Mesodermal cell (in vitro differentiated cells): Measurements from ENCODE around the gene PTBP3.
"Not testable (repeated sequence)": the region's sequence is repeated elsewhere in the genome, so short reads cannot be mapped to it uniquely, and the experiment has no call there.

Source experiments
- H3K27ac ChIP-seq: 2 replicates; pipeline ENCODE4 v1.7.0; 2013; ENCODE audit warnings: mild to moderate bottlenecking, low read depth, low read length, moderate library complexity; ENCODE audit not compliant: severe bottlenecking
- H3K36me3 ChIP-seq: 2 replicates; pipeline ENCODE4 v1.7.1; 2013; ENCODE audit warnings: mild to moderate bottlenecking, low read length, moderate library complexity; ENCODE audit not compliant: control insufficient read depth, insufficient read depth
- H3K4me1 ChIP-seq: one replicate; pipeline ENCODE4 v1.7.1; 2013; ENCODE audit warnings: mild to moderate bottlenecking, low read length; ENCODE audit not compliant: insufficient read depth, control insufficient read depth, poor library complexity, severe bottlenecking
- H3K4me3 ChIP-seq: 2 replicates; pipeline ENCODE4 v1.7.0; 2013; ENCODE audit warnings: low read length, control low read depth, mild to moderate bottlenecking; ENCODE audit not compliant: insufficient read depth, poor library complexity, severe bottlenecking; ENCODE audit errors: extremely low read depth
- H3K9me3 ChIP-seq: 2 replicates; pipeline ENCODE4 v1.7.1; 2013; ENCODE audit warnings: mild to moderate bottlenecking, low read length, moderate library complexity; ENCODE audit not compliant: control insufficient read depth
- WGBS, 2 experiments: methylation state at CpG; one replicate each; pipeline ENCODE4 v1.1.5; 2013; ENCODE audit warnings: missing lambda C conversion rate in 2 of 2; ENCODE audit not compliant: insufficient coverage in 2 of 2; 5-methylcytosine and 5-hydroxymethylcytosine counted together

PTBP3 gene

DNA sequence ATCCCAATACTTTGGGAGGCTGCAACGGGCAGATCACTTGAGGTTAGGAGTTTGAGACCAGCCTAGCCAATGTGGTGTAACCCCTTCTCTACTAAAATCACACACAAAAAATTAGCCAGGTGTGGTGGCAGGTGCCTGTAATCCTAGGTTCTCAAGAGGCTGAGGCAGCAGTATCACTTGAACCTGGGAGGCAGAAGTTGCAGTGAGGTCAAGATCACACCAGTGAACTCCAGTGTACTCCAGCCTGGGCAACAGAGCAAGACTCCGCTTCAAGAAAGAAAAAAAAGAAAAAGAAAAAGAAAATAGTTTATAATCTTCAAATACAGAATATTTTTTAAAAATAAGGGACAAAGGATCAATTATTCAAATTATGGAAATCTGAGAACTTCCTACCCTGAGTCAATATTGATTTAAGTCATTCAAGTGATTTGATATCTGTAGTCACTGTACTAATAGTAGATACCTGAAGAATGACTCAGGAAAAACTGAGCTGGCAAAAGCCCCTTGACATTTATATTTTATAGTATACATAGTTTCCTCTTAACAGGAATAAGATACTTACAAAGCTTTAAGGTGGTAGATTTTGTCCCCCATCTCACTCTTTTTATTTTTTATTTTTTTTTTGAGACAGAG, 61.8 kb downstream of the PTBP3 start:
- H3K4me1 ChIP-seq: no peaks in the 10 kb centered on the region
- 100% methylated on average over 1 of the region's 2 CpGs; no CpG with 5 or more reads in 1 of the 2 experiments for WGBS, 2 experiments
- H3K9me3 ChIP-seq: no peaks in the 10 kb centered on the region
- no peak overlapping the region for H3K27ac ChIP-seq
- H3K4me3 ChIP-seq: no peak overlapping the region
- H3K36me3 ChIP-seq: peaks cover 28% of the 10 kb centered on the region

DNA sequence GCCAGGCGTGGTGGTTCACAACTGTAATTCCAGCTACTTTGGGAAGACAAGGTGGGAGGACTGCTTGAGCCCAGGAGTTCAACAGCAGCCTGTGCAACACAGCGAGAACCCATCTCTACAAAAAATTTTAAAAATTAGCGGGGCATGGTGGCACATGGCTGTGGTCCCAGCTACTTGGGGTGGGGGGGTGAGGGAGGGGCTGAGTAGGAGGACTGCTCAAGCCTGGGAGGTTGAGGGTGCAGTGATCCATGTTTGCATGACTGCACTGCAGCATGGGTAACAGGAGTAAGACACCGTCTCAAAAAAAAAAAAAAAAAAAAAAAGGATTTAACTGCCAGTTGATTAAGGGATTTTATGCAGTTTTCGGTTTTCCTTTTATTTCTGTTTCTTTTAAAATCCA, 65.0 kb downstream of the PTBP3 start:
- WGBS, 2 experiments: 90 to 100% methylated on average over 1 to 2 of the region's 5 CpGs
- Histone ChIP-seq H3K36me3 (peaks cover 38% of the 10 kb centered on the region), H3K4me3 (no peak overlapping the region), H3K9me3 (no peaks in the 10 kb centered on the region), H3K4me1 (no peaks in the 10 kb centered on the region), H3K27ac (no peak overlapping the region)

DNA sequence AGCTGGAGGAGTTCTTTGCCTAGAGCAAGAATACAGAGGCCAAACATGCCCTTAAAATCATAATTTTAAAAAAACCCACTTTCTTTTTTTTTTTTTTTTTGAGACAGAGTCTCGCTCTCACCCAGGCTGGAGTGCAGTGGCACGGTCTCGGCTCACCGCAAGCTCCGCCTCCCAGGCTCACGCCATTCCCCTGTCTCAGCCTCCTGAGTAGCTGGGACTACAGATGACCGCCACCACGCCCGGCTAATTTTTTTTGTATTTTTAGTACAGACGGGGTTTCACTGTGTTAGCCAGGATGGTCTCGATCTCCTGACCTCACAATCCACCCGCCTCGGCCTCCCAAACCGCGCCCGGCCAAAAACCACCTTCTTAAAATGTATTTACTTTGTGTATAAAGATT, 66.3 kb downstream of the PTBP3 start:
- H3K9me3 ChIP-seq, H3K4me3 ChIP-seq, H3K27ac ChIP-seq, H3K4me1 ChIP-seq: not testable (repeated sequence)
- WGBS, 2 experiments: 90 to 94% methylated on average over 8 to 9 of the region's 16 CpGs
- peaks cover 35% of the 10 kb centered on the region for H3K36me3 ChIP-seq

DNA sequence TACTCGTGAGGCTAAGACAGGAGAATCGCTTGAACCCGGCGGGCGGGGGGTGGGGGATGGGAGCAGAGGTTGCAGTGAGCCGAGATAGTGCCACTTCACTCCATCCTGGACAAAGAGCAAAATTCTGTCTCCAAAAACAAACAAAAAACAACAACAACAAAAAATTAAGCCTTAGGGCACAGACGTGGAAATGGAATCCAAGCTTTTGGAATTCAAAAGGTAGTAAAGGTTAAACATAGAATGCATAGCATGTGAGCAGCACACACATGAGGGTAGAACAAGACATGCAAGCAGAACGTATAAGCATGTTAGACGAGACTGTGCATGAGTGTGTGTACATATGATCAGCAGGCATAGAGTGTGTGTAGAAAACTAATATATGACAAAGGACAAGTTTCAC, 68.0 kb downstream of the PTBP3 start:
- Histone ChIP-seq H3K36me3 (peaks cover 29% of the 10 kb centered on the region), H3K27ac (no peak overlapping the region), H3K9me3 (no peaks in the 10 kb centered on the region), H3K4me1 (no peaks in the 10 kb centered on the region), H3K4me3 (no peak overlapping the region)
- WGBS, 2 experiments: 90 to 93% methylated on average over 2 to 3 of the region's 9 CpGs

DNA sequence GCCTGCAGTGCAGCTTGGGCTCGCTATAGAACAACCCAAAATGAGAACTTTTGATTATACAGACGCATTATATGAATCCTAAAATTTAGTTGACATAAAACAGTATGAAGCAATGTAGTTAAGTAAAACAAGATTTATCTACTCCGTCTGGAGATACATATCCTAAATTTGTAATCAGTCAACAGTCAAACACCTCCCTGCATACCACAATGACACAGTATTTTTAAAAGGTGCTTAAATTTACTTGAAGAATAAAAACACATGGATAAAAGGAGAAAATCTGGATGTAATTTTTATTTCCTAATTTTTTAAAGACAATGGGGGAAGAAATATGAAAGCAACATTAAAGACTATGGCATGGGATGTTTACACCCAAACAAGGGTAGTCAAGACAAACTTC, 70.8 kb downstream of the PTBP3 start:
- 83% methylated on average over 1 of the region's 3 CpGs; no CpG with 5 or more reads in 1 of the 2 experiments for WGBS, 2 experiments
- Histone ChIP-seq H3K9me3 (no peaks in the 10 kb centered on the region), H3K36me3 (peaks cover 46% of the 10 kb centered on the region), H3K4me1 (no peaks in the 10 kb centered on the region), H3K27ac (no peak overlapping the region), H3K4me3 (no peak overlapping the region)

DNA sequence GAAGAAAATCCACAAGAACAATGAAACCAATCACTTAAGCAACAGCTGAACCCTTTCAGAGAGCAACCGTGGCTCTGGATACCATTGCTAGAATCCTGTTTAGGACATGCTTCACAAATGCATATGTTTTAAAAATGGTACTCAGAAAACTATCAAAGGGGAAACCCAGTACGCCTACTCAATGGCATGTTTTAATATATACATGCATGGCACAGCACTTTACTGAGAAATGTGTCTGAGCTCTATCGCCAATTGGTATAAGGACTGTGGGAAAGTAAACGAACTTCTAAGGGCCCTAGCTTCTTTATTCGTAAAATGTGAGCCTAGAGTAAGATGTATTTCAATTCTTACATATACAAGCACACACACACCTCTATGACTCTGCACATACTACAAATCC, 72.3 kb downstream of the PTBP3 start:
- WGBS, 2 experiments: 90 to 100% methylated on average over 1 to 2 of the region's 5 CpGs
- H3K4me3 ChIP-seq: no peak overlapping the region

DNA sequence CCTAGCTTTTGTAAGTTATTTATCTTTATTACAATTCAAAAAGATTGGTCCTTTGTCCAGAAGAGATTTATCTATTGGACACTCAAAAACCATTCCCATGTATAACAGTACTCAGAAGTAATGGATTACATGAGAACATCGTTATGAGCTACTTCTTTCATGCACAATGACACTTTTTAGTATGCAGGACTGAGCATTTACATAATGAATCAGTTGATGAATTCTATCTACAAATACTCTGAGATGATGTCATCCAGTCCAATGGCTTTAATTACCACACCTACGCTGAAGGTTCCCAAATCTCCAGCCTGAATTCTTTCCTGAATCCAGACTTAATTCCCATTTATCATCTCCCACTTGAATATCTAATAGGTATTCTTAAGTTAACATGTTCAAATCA, 75.3 kb downstream of the PTBP3 start:
- Histone ChIP-seq H3K27ac (no peak overlapping the region), H3K36me3 (peaks cover 30% of the 10 kb centered on the region), H3K9me3 (no peaks in the 10 kb centered on the region), H3K4me1 (peaks cover 3% of the 10 kb centered on the region), H3K4me3 (no peak overlapping the region)
- 100% methylated on average over 1 of the region's 2 CpGs; no CpG with 5 or more reads in 1 of the 2 experiments for WGBS, 2 experiments

More for the DNA sequence above, 72.3 kb downstream of the PTBP3 start:
- no peaks in the 10 kb centered on the region for H3K9me3 ChIP-seq
- H3K27ac ChIP-seq: no peak overlapping the region
- H3K36me3 ChIP-seq: peaks cover 37% of the 10 kb centered on the region
- no peaks in the 10 kb centered on the region for H3K4me1 ChIP-seq

DNA sequence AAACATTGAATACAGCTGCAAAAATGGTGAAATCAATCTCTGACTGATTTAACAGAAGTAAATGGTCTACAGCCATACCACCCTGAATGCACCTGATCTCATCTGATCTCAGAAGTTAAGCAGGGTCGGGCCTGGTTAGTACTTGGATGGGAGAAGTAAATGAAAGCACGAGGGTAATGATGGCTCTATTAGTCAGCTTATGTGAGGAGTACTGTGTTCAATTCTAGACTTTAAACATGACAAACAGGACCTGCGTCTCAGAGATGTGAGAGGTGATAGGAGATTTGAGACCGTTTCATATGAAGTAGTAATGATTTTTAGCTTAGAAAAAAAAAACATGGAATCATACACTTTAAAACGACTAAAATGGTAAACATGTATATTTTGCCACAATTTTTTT, 81.2 kb downstream of the PTBP3 start:
- Histone ChIP-seq H3K27ac (no peak overlapping the region), H3K4me1 (peaks cover 3% of the 10 kb centered on the region), H3K4me3 (no peak overlapping the region), H3K36me3 (peaks cover 13% of the 10 kb centered on the region), H3K9me3 (no peaks in the 10 kb centered on the region)
- 100% methylated on average over 2 to 3 of the region's 5 CpGs for WGBS, 2 experiments

DNA sequence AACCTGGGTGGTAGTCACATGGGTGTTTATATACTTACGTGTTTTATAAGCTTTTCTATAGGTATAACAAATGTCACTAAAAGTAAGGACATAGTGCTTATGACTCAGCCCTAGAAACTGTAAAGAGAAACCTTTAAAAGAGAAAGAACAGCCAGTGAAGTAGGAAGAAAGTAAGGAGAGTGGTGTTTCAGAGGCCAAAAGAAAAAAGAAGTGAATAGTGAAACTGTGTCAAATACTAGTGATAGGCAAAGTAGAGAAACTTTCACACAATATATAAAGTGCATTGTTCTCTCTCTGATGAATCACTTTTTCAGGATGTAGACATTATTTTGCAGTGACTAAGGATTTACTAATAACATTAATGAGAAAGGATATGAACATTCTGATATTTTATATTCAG, 84.1 kb downstream of the PTBP3 start:
- Histone ChIP-seq H3K9me3 (no peaks in the 10 kb centered on the region), H3K4me1 (peaks cover 3% of the 10 kb centered on the region), H3K27ac (no peak overlapping the region), H3K4me3 (no peak overlapping the region), H3K36me3 (peaks cover 33% of the 10 kb centered on the region)
- WGBS, 2 experiments: no CpG with 5 or more reads among the region's 1 CpG

DNA sequence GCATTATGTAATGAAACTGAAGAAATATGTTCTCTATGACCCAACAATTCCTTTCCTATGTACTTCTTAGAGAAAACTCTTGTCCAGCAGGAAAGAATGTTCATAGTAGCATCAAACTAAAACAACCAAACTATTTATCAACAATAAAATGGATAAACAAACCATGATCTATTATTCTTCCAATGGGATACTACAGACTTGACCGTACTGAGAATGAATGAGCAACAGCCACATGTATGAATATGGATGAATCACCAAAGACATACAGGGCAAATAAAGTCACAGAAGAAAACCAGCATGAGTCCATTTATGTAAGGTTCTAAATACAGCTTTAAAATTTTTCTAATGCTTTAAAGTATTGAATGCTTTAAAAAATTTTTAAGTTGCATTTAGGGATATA, 84.7 kb downstream of the PTBP3 start:
- no peak overlapping the region for H3K27ac ChIP-seq
- H3K36me3 ChIP-seq: peaks cover 33% of the 10 kb centered on the region
- WGBS, 2 experiments: no CpG with 5 or more reads among the region's 1 CpG
- H3K4me1 ChIP-seq: peaks cover 2% of the 10 kb centered on the region
- H3K4me3 ChIP-seq: no peak overlapping the region
- H3K9me3 ChIP-seq: no peaks in the 10 kb centered on the region

DNA sequence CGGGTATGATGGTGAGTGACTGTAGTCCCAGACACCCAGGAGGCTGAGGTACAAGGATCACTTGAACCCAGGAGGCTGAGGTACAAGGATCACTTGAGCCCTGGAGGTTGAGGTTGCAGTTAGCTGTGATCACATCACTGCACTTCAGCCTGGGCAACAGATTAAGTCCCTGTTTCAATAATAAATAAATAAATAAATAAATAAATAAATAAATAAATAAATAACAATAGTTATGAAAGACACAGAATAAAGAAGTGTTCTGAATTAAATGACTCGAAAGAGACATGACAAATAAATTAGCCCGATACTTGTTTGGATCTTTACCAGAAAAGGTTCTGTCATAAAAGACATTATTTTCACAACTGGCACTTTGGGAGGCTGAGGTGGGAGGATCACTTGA, 86.3 kb downstream of the PTBP3 start:
- H3K9me3 ChIP-seq: no peaks in the 10 kb centered on the region
- H3K36me3 ChIP-seq: peaks cover 34% of the 10 kb centered on the region
- no peak overlapping the region for H3K4me3 ChIP-seq
- no peak overlapping the region for H3K27ac ChIP-seq
- H3K4me1 ChIP-seq: no peaks in the 10 kb centered on the region
- 80 to 100% methylated on average over 1 of the region's 3 CpGs for WGBS, 2 experiments
